ENCODE data around the gene MDN1.

DNA sequence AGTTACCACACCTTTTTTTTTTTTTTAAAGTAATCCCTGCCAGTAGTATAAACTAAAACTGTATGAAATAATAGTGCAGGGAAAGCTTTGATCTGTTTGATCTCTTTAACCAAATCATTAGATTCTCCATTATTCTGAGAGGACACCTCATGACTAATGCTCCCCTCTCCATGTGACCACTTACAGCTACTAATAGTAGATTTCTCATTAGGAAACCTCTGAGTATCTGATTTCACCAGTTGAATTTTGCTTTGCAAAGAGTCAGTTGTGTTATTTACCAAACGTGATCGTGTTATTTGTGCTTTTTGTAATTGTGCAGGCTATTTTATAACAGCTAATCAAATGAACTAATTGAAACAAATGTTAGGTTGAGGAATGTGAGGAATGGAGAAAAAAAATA is 22.6 kb upstream of the MDN1 start:
- TF ChIP-seq, protein P1, sequence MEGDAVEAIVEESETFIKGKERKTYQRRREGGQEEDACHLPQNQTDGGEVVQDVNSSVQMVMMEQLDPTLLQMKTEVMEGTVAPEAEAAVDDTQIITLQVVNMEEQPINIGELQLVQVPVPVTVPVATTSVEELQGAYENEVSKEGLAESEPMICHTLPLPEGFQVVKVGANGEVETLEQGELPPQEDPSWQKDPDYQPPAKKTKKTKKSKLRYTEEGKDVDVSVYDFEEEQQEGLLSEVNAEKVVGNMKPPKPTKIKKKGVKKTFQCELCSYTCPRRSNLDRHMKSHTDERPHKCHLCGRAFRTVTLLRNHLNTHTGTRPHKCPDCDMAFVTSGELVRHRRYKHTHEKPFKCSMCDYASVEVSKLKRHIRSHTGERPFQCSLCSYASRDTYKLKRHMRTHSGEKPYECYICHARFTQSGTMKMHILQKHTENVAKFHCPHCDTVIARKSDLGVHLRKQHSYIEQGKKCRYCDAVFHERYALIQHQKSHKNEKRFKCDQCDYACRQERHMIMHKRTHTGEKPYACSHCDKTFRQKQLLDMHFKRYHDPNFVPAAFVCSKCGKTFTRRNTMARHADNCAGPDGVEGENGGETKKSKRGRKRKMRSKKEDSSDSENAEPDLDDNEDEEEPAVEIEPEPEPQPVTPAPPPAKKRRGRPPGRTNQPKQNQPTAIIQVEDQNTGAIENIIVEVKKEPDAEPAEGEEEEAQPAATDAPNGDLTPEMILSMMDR (IDR thresholded peaks at IDR 0.05) = no peak
- TF ChIP-seq POLR2A (IDR thresholded peaks at IDR 0.05) (no peak), POLR2AphosphoS5 (IDR thresholded peaks at IDR 0.05) (no peak), EP300 (IDR thresholded peaks at IDR 0.05) (no peak)

Measured in sigmoid colon (tissue), 4 donors.